ENCODE measurements around the gene ZNF217. TPM values are rescaled to one million over a fixed set of nuclear protein-coding genes. Genes with fewer than 3 reads are reported as not detected.

The ZNF217 gene
- total RNA-seq, 2 experiments from 2014 or later = 39.7 to 68.4 TPM

DNA sequence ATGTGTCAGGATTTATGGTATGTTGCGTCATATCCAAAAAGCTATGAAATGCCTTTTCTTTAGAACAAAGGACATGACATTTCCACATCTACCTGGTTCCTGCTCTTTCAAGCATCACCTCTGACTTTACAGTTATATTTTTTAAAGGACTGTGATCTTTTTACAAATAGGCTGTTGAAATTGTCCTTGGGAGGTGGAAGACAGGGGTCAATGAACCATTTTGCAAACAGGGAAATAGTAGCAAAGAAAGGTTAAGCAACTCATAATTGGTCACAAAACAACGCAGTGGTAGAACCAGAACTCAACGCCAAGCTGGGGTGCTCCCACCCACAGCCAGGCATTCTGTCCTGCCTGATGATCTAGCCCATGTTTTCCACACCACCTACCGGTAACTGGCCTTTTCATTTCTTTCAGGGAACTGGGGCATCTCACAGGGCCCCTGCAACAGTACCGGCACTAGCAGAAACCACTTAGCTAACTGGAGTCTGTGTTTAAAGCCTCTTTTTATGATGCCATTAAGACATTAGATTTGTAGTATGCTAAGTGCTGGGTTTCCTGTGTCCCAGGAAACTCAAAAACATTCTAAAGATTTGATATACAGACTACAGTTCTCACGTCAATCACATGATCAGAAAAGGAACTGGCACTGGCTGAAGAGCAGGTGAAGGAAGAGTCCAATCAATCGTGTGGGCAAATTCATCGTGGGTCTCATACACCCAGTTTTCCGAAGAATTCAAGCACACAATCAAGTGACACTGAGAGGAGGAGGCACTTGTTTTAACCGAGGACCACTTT, 13.9 kb downstream of the ZNF217 start:
- ChIA-PET CTCF (ENCODE audit: unreplicated experiment) (interaction anchor here (0.6 kb wide), 1 partner anchor 362 kb away, joined by 3 read pairs; no protein-coding TSS in a partner anchor), POLR2A (interaction anchor here (0.6 to 1.9 kb wide), 17 partner anchors 12 to 1131 kb away, joined by 3 to 6 read pairs (median 3); partner anchors contain the start of gene ZNF217)
- Histone ChIP-seq H3K4me3 (ENCODE audit: low read depth, low read length, poor library complexity, severe bottlenecking) (peak overlapping the region; percentile 68), H4K20me1 (ENCODE audit: insufficient read depth, low read length) (peaks cover 13% of the 10 kb centered on the region; the same call in 1 of the 2 replicates), H3K4me2 (ENCODE audit: low read length) (peak overlapping the region; percentile 86), H3K9me3 (ENCODE audit: low read length) (no peaks in the 10 kb centered on the region), H3K4me1 (ENCODE audit: insufficient read depth, low read length, poor library complexity, severe bottlenecking) (peaks cover 69% of the 10 kb centered on the region), H3K36me3 (ENCODE audit: insufficient read depth, low read length) (peaks cover 81% of the 10 kb centered on the region), H3K9me2 (ENCODE audit: insufficient read depth, low read length) (no peaks in the 10 kb centered on the region), H2AFZ (ENCODE audit: low read length) (no peak overlapping the region), H3K79me2 (ENCODE audit: insufficient read depth, low read depth, low read length) (peaks cover 100% of the 10 kb centered on the region), H3K27ac (ENCODE audit: low read depth, low read length, poor library complexity, severe bottlenecking) (peak overlapping the region; percentile 96)
- TF ChIP-seq, protein P1, sequence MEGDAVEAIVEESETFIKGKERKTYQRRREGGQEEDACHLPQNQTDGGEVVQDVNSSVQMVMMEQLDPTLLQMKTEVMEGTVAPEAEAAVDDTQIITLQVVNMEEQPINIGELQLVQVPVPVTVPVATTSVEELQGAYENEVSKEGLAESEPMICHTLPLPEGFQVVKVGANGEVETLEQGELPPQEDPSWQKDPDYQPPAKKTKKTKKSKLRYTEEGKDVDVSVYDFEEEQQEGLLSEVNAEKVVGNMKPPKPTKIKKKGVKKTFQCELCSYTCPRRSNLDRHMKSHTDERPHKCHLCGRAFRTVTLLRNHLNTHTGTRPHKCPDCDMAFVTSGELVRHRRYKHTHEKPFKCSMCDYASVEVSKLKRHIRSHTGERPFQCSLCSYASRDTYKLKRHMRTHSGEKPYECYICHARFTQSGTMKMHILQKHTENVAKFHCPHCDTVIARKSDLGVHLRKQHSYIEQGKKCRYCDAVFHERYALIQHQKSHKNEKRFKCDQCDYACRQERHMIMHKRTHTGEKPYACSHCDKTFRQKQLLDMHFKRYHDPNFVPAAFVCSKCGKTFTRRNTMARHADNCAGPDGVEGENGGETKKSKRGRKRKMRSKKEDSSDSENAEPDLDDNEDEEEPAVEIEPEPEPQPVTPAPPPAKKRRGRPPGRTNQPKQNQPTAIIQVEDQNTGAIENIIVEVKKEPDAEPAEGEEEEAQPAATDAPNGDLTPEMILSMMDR (conservative IDR thresholded peaks at IDR 0.05; ENCODE audit: low read length) = peak; percentile 42; the same call in 1 of the 2 replicates
- TF ChIP-seq EZH2phosphoT487 (IDR thresholded peaks at IDR 0.05; ENCODE audit: borderline replicate concordance, low read depth, low read length) = no peak
- intact Hi-C loops (cut with micrococcal nuclease; ENCODE audit: unreplicated experiment) = loop anchor here (1.0 to 5.0 kb wide), 4 partner anchors 160 to 361 kb away; no protein-coding TSS in a partner anchor
- peak; percentile 57 for DNase-seq (ENCODE audit: low spot score)
- no TSS peak for BruUV-seq (replicated peaks)

DNA sequence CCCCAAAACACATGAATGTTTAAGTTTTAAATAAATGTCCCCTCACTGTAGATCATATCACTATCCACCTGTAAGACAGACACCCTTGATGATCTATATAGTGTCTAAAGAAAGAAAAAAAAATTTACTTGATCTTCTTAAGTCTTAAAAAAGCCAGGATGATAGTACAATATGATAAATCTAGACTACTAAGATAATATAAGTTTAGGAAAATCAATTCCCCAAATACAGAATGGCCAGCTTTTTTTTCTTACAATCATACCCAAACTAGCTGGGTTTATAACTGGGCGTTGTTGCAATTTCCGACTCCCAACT, 14.4 kb downstream of the ZNF217 start:
- no TSS peak for BruUV-seq (replicated peaks)
- H3K36me3 ChIP-seq (ENCODE audit: insufficient read depth, low read length) = peaks cover 87% of the 10 kb centered on the region
- no peaks in the 10 kb centered on the region for H3K9me3 ChIP-seq (ENCODE audit: low read length)
- no peak for TF ChIP-seq EZH2phosphoT487 (IDR thresholded peaks at IDR 0.05; ENCODE audit: borderline replicate concordance, low read depth, low read length)
- TF ChIP-seq, protein P1 (conservative IDR thresholded peaks at IDR 0.05; ENCODE audit: low read length) = no peak
- H4K20me1 ChIP-seq (ENCODE audit: insufficient read depth, low read length) = peaks cover 14% of the 10 kb centered on the region
- peak overlapping the region; percentile 86 for H3K4me2 ChIP-seq (ENCODE audit: low read length)
- H3K27ac ChIP-seq (ENCODE audit: low read depth, low read length, poor library complexity, severe bottlenecking) = peak overlapping the region; percentile 96
- H3K79me2 ChIP-seq (ENCODE audit: insufficient read depth, low read depth, low read length) = peaks cover 100% of the 10 kb centered on the region
- H3K9me2 ChIP-seq (ENCODE audit: insufficient read depth, low read length) = no peaks in the 10 kb centered on the region
- DNase-seq (ENCODE audit: low spot score) = no peak
- intact Hi-C loops (cut with micrococcal nuclease; ENCODE audit: unreplicated experiment) = loop anchor here (1.0 kb wide), 1 partner anchor 336 kb away; no protein-coding TSS in a partner anchor
- POLR2A ChIA-PET = interaction anchor here (0.6 to 1.9 kb wide), 12 partner anchors 13 to 621 kb away, joined by 3 to 6 read pairs (median 3); partner anchors contain the start of gene ZNF217
- CTCF ChIA-PET (ENCODE audit: unreplicated experiment) = no interaction called here
- peaks cover 64% of the 10 kb centered on the region for H3K4me1 ChIP-seq (ENCODE audit: insufficient read depth, low read length, poor library complexity, severe bottlenecking)
- no peak overlapping the region for H2AFZ ChIP-seq (ENCODE audit: low read length)
- H3K4me3 ChIP-seq (ENCODE audit: low read depth, low read length, poor library complexity, severe bottlenecking) = peak overlapping the region; percentile 68

Measured in OCI-LY7 (cell line).